ENCODE data around the gene GPR82.
"Not testable (repeated sequence)": the region's sequence is repeated elsewhere in the genome, so short reads cannot be mapped to it uniquely, and the experiment has no call there.

The GPR82 gene

GRCh38 chrX:41718481-41719235, 5.3 kb upstream of the GPR82 start:
- Histone ChIP-seq H3K9ac (ENCODE audit: low read length) (no peak overlapping the region), H3K23ac (ENCODE audit: low read length) (no peak overlapping the region), H3K4me3 (ENCODE audit: low read depth, low read length) (no peak overlapping the region), H4K91ac (ENCODE audit: low read depth, low read length) (peak overlapping the region; percentile 47), H2AK5ac (ENCODE audit: low read length) (no peak overlapping the region), H3K4me1 (ENCODE audit: control insufficient read depth in 1 of 2, insufficient read depth in 2 of 2, low read length in 2 of 2) (peaks cover 0 to 2% of the 10 kb centered on the region in 2 experiments), H2AFZ (ENCODE audit: insufficient read depth, low read length, poor library complexity) (no peak overlapping the region), H4K12ac (ENCODE audit: low read depth, low read length) (no peak overlapping the region), H3K14ac (ENCODE audit: low read length) (no peak overlapping the region), H3K79me2 (ENCODE audit: control insufficient read depth, insufficient read depth, low read length, poor library complexity) (no peaks in the 10 kb centered on the region), H2BK5ac (ENCODE audit: low read depth, low read length, poor library complexity) (no peak overlapping the region), H3K79me1 (ENCODE audit: low read length) (peaks cover 5% of the 10 kb centered on the region), H3K4me2 (ENCODE audit: low read length) (no peak overlapping the region), H4K8ac (ENCODE audit: low read depth, low read length) (peak overlapping the region; percentile 38), H2BK120ac (ENCODE audit: insufficient read depth, low read length, poor library complexity) (no peak overlapping the region), H3K4ac (ENCODE audit: low read depth, low read length) (no peak overlapping the region), H3K27ac (ENCODE audit: low read depth, low read length) (peak overlapping the region; percentile 75), H2BK12ac (ENCODE audit: low read length) (peak overlapping the region; percentile 22), H3K9me3 (ENCODE audit: insufficient read depth, low read depth, low read length) (no peaks in the 10 kb centered on the region), H3K27me3 (ENCODE audit: insufficient read depth, low read length) (no peaks in the 10 kb centered on the region), H3K36me3 (ENCODE audit: control insufficient read depth in 1 of 2, insufficient read depth in 2 of 2, low read length in 2 of 2) (peaks cover 0 to 1% of the 10 kb centered on the region in 2 experiments), H3K18ac (ENCODE audit: low read length) (no peak overlapping the region)
- WGBS (ENCODE audit: extremely low coverage, insufficient coverage, insufficient read length) = no CpG with 5 or more reads among the region's 4 CpGs
- peak; percentile 85 to 89 for DNase-seq

- H3K27me3 ChIP-seq (ENCODE audit: insufficient read depth, low read length); H3K9me3 ChIP-seq (ENCODE audit: insufficient read depth, low read depth, low read length); H3K79me1 ChIP-seq (ENCODE audit: low read length); H3K18ac ChIP-seq (ENCODE audit: low read length); H3K23ac ChIP-seq (ENCODE audit: low read length); H4K91ac ChIP-seq (ENCODE audit: low read depth, low read length); H3K79me2 ChIP-seq (ENCODE audit: control insufficient read depth, insufficient read depth, low read length, poor library complexity); H3K4me2 ChIP-seq (ENCODE audit: low read length); H2BK5ac ChIP-seq (ENCODE audit: low read depth, low read length, poor library complexity); H2BK12ac ChIP-seq (ENCODE audit: low read length); H3K4me3 ChIP-seq (ENCODE audit: low read depth, low read length); H3K4ac ChIP-seq (ENCODE audit: low read depth, low read length); H2BK120ac ChIP-seq (ENCODE audit: insufficient read depth, low read length, poor library complexity); H3K9ac ChIP-seq (ENCODE audit: low read length); H3K14ac ChIP-seq (ENCODE audit: low read length); H4K8ac ChIP-seq (ENCODE audit: low read depth, low read length); H4K12ac ChIP-seq (ENCODE audit: low read depth, low read length); H2AFZ ChIP-seq (ENCODE audit: insufficient read depth, low read length, poor library complexity); H2AK5ac ChIP-seq (ENCODE audit: low read length); H3K36me3 ChIP-seq (ENCODE audit: control insufficient read depth in 1 of 2, insufficient read depth in 2 of 2, low read length in 2 of 2); H3K4me1 ChIP-seq (ENCODE audit: control insufficient read depth in 1 of 2, insufficient read depth in 2 of 2, low read length in 2 of 2); H3K27ac ChIP-seq (ENCODE audit: low read depth, low read length): not testable (repeated sequence)
- peak in 1 of 2 donors; percentile 5 for DNase-seq
- no CpG with 5 or more reads among the region's 6 CpGs for WGBS (ENCODE audit: extremely low coverage, insufficient coverage, insufficient read length)
Measured at GRCh38 chrX:41719610-41720009, 4.4 kb upstream of the GPR82 start.

- H4K12ac ChIP-seq (ENCODE audit: low read depth, low read length) = no peak overlapping the region
- no peak overlapping the region for H3K4me2 ChIP-seq (ENCODE audit: low read length)
- no peak overlapping the region for H3K14ac ChIP-seq (ENCODE audit: low read length)
- no peak for DNase-seq
- H2AFZ ChIP-seq (ENCODE audit: insufficient read depth, low read length, poor library complexity) = no peak overlapping the region
- H3K9ac ChIP-seq (ENCODE audit: low read length) = no peak overlapping the region
- peaks cover 0 to 2% of the 10 kb centered on the region in 2 experiments for H3K4me1 ChIP-seq (ENCODE audit: control insufficient read depth in 1 of 2, insufficient read depth in 2 of 2, low read length in 2 of 2)
- H3K27me3 ChIP-seq (ENCODE audit: insufficient read depth, low read length) = no peaks in the 10 kb centered on the region
- no peak overlapping the region for H3K18ac ChIP-seq (ENCODE audit: low read length)
- H3K4me3 ChIP-seq (ENCODE audit: low read depth, low read length) = no peak overlapping the region
- no peak overlapping the region for H2BK12ac ChIP-seq (ENCODE audit: low read length)
- H2AK5ac ChIP-seq (ENCODE audit: low read length) = no peak overlapping the region
- H3K27ac ChIP-seq (ENCODE audit: low read depth, low read length) = no peak overlapping the region
- no peak overlapping the region for H3K4ac ChIP-seq (ENCODE audit: low read depth, low read length)
- no CpG with 5 or more reads among the region's 3 CpGs for WGBS (ENCODE audit: extremely low coverage, insufficient coverage, insufficient read length)
- H2BK120ac ChIP-seq (ENCODE audit: insufficient read depth, low read length, poor library complexity) = no peak overlapping the region
- no peak overlapping the region for H4K8ac ChIP-seq (ENCODE audit: low read depth, low read length)
- H4K91ac ChIP-seq (ENCODE audit: low read depth, low read length) = no peak overlapping the region
- H2BK5ac ChIP-seq (ENCODE audit: low read depth, low read length, poor library complexity) = peak overlapping the region; percentile 49
- H3K23ac ChIP-seq (ENCODE audit: low read length) = no peak overlapping the region
- H3K79me2 ChIP-seq (ENCODE audit: control insufficient read depth, insufficient read depth, low read length, poor library complexity) = no peaks in the 10 kb centered on the region
- H3K9me3 ChIP-seq (ENCODE audit: insufficient read depth, low read depth, low read length) = no peaks in the 10 kb centered on the region
- peaks cover 0 to 1% of the 10 kb centered on the region in 2 experiments for H3K36me3 ChIP-seq (ENCODE audit: control insufficient read depth in 1 of 2, insufficient read depth in 2 of 2, low read length in 2 of 2)
- peaks cover 5% of the 10 kb centered on the region for H3K79me1 ChIP-seq (ENCODE audit: low read length)
Measured at GRCh38 chrX:41720125-41720779, 3.7 kb upstream of the GPR82 start.

- no peak overlapping the region for H3K23ac ChIP-seq (ENCODE audit: low read length)
- H4K91ac ChIP-seq (ENCODE audit: low read depth, low read length) = no peak overlapping the region
- no peak overlapping the region for H4K12ac ChIP-seq (ENCODE audit: low read depth, low read length)
- peaks cover 0 to 2% of the 10 kb centered on the region in 2 experiments for H3K4me1 ChIP-seq (ENCODE audit: control insufficient read depth in 1 of 2, insufficient read depth in 2 of 2, low read length in 2 of 2)
- no peak overlapping the region for H3K4ac ChIP-seq (ENCODE audit: low read depth, low read length)
- WGBS (ENCODE audit: extremely low coverage, insufficient coverage, insufficient read length) = no CpG with 5 or more reads among the region's 1 CpG
- H2BK120ac ChIP-seq (ENCODE audit: insufficient read depth, low read length, poor library complexity) = no peak overlapping the region
- H3K79me2 ChIP-seq (ENCODE audit: control insufficient read depth, insufficient read depth, low read length, poor library complexity) = no peaks in the 10 kb centered on the region
- H3K9ac ChIP-seq (ENCODE audit: low read length) = no peak overlapping the region
- H2BK12ac ChIP-seq (ENCODE audit: low read length) = no peak overlapping the region
- H3K4me3 ChIP-seq (ENCODE audit: low read depth, low read length) = no peak overlapping the region
- no peaks in the 10 kb centered on the region for H3K9me3 ChIP-seq (ENCODE audit: insufficient read depth, low read depth, low read length)
- H3K36me3 ChIP-seq (ENCODE audit: control insufficient read depth in 1 of 2, insufficient read depth in 2 of 2, low read length in 2 of 2) = peaks cover 0 to 1% of the 10 kb centered on the region in 2 experiments
- H3K79me1 ChIP-seq (ENCODE audit: low read length) = peaks cover 5% of the 10 kb centered on the region
- H3K27ac ChIP-seq (ENCODE audit: low read depth, low read length) = no peak overlapping the region
- H3K14ac ChIP-seq (ENCODE audit: low read length) = no peak overlapping the region
- no peaks in the 10 kb centered on the region for H3K27me3 ChIP-seq (ENCODE audit: insufficient read depth, low read length)
- no peak overlapping the region for H3K4me2 ChIP-seq (ENCODE audit: low read length)
- no peak for DNase-seq
- H2AK5ac ChIP-seq (ENCODE audit: low read length) = no peak overlapping the region
- no peak overlapping the region for H4K8ac ChIP-seq (ENCODE audit: low read depth, low read length)
- no peak overlapping the region for H2AFZ ChIP-seq (ENCODE audit: insufficient read depth, low read length, poor library complexity)
- H3K18ac ChIP-seq (ENCODE audit: low read length) = no peak overlapping the region
- H2BK5ac ChIP-seq (ENCODE audit: low read depth, low read length, poor library complexity) = no peak overlapping the region
Measured at GRCh38 chrX:41721590-41721989, 2.4 kb upstream of the GPR82 start.
